Measurements from ENCODE around the gene PGLYRP4. TPM values are rescaled to one million over a fixed set of nuclear protein-coding genes. Genes with fewer than 3 reads are reported as not detected.
A peak's percentile ranks its signal among the peaks of the same experiment; 100 is the strongest.
"Not testable (repeated sequence)": the region's sequence is repeated elsewhere in the genome, so short reads cannot be mapped to it uniquely, and the experiment has no call there.

Gene PGLYRP4
- polyA plus RNA-seq, 4 donors: 0.18 to 0.33 TPM; not detected in 2

- H3K27ac ChIP-seq (ENCODE audit: low read depth in 1 of 3, low read length in 2 of 3): not testable (repeated sequence)
- 84 to 89% (median 87%) methylated on average over 7 of the region's 7 CpGs for WGBS, 3 donors
Observed at GRCh38 chr1:153318145-153318544, 30.5 kb downstream of the PGLYRP4 start.

GRCh38 chr1:153316013-153316412 is 32.6 kb downstream of the PGLYRP4 start:
- H3K9me3 ChIP-seq (ENCODE audit: control insufficient read depth in 2 of 2, insufficient read depth in 1 of 2, low read depth in 1 of 2, low read length in 1 of 2); H3K27ac ChIP-seq (ENCODE audit: low read depth in 1 of 3, low read length in 2 of 3); H3K4me3 ChIP-seq (ENCODE audit: low read depth in 1 of 3, low read length in 3 of 3); H3K4me1 ChIP-seq (ENCODE audit: control insufficient read depth in 3 of 3, insufficient read depth in 2 of 3, low read depth in 1 of 3, low read length in 2 of 3); H3K27me3 ChIP-seq (ENCODE audit: control insufficient read depth in 3 of 3, insufficient read depth in 3 of 3, low read length in 3 of 3); FAIRE-seq; H3K36me3 ChIP-seq (ENCODE audit: control insufficient read depth in 3 of 3, insufficient read depth in 2 of 3, low read depth in 1 of 3, low read length in 3 of 3); DNase-seq: not testable (repeated sequence)

More at GRCh38 chr1:153318145-153318544, 30.5 kb downstream of the PGLYRP4 start:
- not testable (repeated sequence) for H3K4me3 ChIP-seq (ENCODE audit: low read depth in 1 of 3, low read length in 3 of 3); H3K4me1 ChIP-seq (ENCODE audit: control insufficient read depth in 3 of 3, insufficient read depth in 2 of 3, low read depth in 1 of 3, low read length in 2 of 3); H3K36me3 ChIP-seq (ENCODE audit: control insufficient read depth in 3 of 3, insufficient read depth in 2 of 3, low read depth in 1 of 3, low read length in 3 of 3); FAIRE-seq; H3K27me3 ChIP-seq (ENCODE audit: control insufficient read depth in 3 of 3, insufficient read depth in 3 of 3, low read length in 3 of 3); H3K9me3 ChIP-seq (ENCODE audit: control insufficient read depth in 2 of 2, insufficient read depth in 1 of 2, low read depth in 1 of 2, low read length in 1 of 2); DNase-seq

DNA sequence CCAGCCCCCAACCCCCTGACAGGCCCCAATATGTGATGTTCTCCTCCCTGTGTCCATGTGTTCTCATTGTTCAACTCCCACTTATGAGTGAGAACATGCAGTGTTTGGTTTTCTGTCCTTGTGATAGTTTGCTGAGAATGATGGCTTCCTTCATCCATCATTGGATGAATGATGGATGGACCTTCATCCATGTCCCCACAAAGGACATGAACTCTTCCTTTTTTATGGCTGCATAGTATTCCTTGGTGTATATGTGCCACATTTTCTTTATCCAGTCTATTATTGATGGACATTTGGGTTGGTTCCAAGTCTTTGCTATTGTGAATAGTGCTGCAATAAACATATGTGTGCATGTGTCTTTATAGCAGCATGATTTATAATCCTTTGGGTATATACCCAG is 34.3 kb downstream of the PGLYRP4 start:
- H3K36me3 ChIP-seq (ENCODE audit: control insufficient read depth in 3 of 3, insufficient read depth in 2 of 3, low read depth in 1 of 3, low read length in 3 of 3); H3K4me1 ChIP-seq (ENCODE audit: control insufficient read depth in 3 of 3, insufficient read depth in 2 of 3, low read depth in 1 of 3, low read length in 2 of 3); H3K27ac ChIP-seq (ENCODE audit: low read depth in 1 of 3, low read length in 2 of 3); FAIRE-seq; H3K9me3 ChIP-seq (ENCODE audit: control insufficient read depth in 2 of 2, insufficient read depth in 1 of 2, low read depth in 1 of 2, low read length in 1 of 2); H3K27me3 ChIP-seq (ENCODE audit: control insufficient read depth in 3 of 3, insufficient read depth in 3 of 3, low read length in 3 of 3); H3K4me3 ChIP-seq (ENCODE audit: low read depth in 1 of 3, low read length in 3 of 3); DNase-seq: not testable (repeated sequence)

GRCh38 chr1:153313288-153313687 is 35.4 kb downstream of the PGLYRP4 start:
- no peak for DNase-seq
- no peak for FAIRE-seq
- Histone ChIP-seq H3K9me3 (ENCODE audit: control insufficient read depth in 2 of 2, insufficient read depth in 1 of 2, low read depth in 1 of 2, low read length in 1 of 2) (no peaks in the 10 kb centered on the region), H3K36me3 (ENCODE audit: control insufficient read depth in 3 of 3, insufficient read depth in 2 of 3, low read depth in 1 of 3, low read length in 3 of 3) (no peaks in the 10 kb centered on the region), H3K27me3 (ENCODE audit: control insufficient read depth in 3 of 3, insufficient read depth in 3 of 3, low read length in 3 of 3) (peaks cover 0 to 3% (median 2%) of the 10 kb centered on the region in 3 donors), H3K27ac (ENCODE audit: low read depth in 1 of 3, low read length in 2 of 3) (no peak overlapping the region), H3K4me1 (ENCODE audit: control insufficient read depth in 3 of 3, insufficient read depth in 2 of 3, low read depth in 1 of 3, low read length in 2 of 3) (no peaks in the 10 kb centered on the region), H3K4me3 (ENCODE audit: low read depth in 1 of 3, low read length in 3 of 3) (no peak overlapping the region)
- 88 to 94% (median 88%) methylated on average over 2 of the region's 2 CpGs for WGBS, 3 donors

DNA sequence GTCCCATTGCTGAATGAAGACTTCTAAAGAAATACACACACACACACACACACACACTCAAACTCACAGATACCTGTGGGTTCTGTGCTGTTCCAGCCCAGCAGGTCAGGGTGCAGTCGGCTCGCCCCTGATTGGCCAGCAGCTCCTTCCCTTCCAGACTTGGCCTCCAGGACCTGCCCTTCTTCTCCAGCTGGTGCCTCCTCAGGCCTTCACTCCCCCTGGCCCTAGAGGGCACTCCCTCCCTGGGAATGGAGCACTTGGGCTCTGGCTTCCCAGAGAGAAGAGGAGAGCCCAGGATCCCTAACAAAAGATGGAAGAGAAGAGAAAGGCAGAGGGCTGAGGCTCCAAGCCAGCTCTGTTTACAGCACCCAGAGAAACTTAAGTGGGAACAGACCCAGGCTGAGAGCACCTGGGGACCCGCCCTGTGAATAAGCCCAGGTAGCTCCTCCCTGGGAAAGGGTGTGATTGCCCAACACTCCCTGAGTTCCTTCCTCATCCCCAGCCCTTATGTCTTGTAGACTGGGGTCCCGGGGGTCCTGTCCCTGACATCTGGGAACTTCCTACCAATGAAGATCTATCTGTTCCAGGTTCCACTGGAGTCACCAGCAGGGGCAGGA is 36.0 kb downstream of the PGLYRP4 start, which contains the start of gene PGLYRP3:
TSS of gene PGLYRP3 (minus strand) at position 383 of the 617 bp plus-strand sequence. CDS start 2,287 bp downstream, outside the sequence.
- FAIRE-seq: no peak
- Histone ChIP-seq H3K4me3 (ENCODE audit: low read depth in 1 of 3, low read length in 3 of 3) (no peak within 1 kb of the TSS), H3K27ac (ENCODE audit: low read depth in 1 of 3, low read length in 2 of 3) (no peak within 1 kb of the TSS)

GRCh38 chr1:153310526-153310925 is 38.1 kb downstream of the PGLYRP4 start:
- Histone ChIP-seq H3K4me3 (ENCODE audit: low read depth in 1 of 3, low read length in 3 of 3) (no peak overlapping the region), H3K4me1 (ENCODE audit: control insufficient read depth in 3 of 3, insufficient read depth in 2 of 3, low read depth in 1 of 3, low read length in 2 of 3) (no peaks in the 10 kb centered on the region), H3K36me3 (ENCODE audit: control insufficient read depth in 3 of 3, insufficient read depth in 2 of 3, low read depth in 1 of 3, low read length in 3 of 3) (no peaks in the 10 kb centered on the region), H3K27me3 (ENCODE audit: control insufficient read depth in 3 of 3, insufficient read depth in 3 of 3, low read length in 3 of 3) (peaks cover 0 to 7% (median 3%) of the 10 kb centered on the region in 3 donors), H3K27ac (ENCODE audit: low read depth in 1 of 3, low read length in 2 of 3) (no peak overlapping the region), H3K9me3 (ENCODE audit: control insufficient read depth in 2 of 2, insufficient read depth in 1 of 2, low read depth in 1 of 2, low read length in 1 of 2) (no peaks in the 10 kb centered on the region)
- 67 to 74% (median 73%) methylated on average over 7 of the region's 7 CpGs for WGBS, 3 donors
- FAIRE-seq (no peak), DNase-seq (no peak)

More for the DNA sequence above, 36.0 kb downstream of the PGLYRP4 start, which contains the start of gene PGLYRP3:
- Histone ChIP-seq H3K36me3 (ENCODE audit: control insufficient read depth in 3 of 3, insufficient read depth in 2 of 3, low read depth in 1 of 3, low read length in 3 of 3) (no peaks in the 10 kb centered on the region), H3K9me3 (ENCODE audit: control insufficient read depth in 2 of 2, insufficient read depth in 1 of 2, low read depth in 1 of 2, low read length in 1 of 2) (no peaks in the 10 kb centered on the region), H3K4me1 (ENCODE audit: control insufficient read depth in 3 of 3, insufficient read depth in 2 of 3, low read depth in 1 of 3, low read length in 2 of 3) (no peaks in the 10 kb centered on the region), H3K27me3 (ENCODE audit: control insufficient read depth in 3 of 3, insufficient read depth in 3 of 3, low read length in 3 of 3) (peaks cover 0 to 3% (median 3%) of the 10 kb centered on the region in 3 donors)
- DNase-seq: peak; percentile 5 to 12
- 36 to 71% (median 40%) methylated on average over 4 of the region's 4 CpGs for WGBS, 3 donors

GRCh38 chr1:153309441-153309840 is 39.2 kb downstream of the PGLYRP4 start:
- Histone ChIP-seq H3K27me3 (ENCODE audit: control insufficient read depth in 3 of 3, insufficient read depth in 3 of 3, low read length in 3 of 3) (peaks cover 0 to 7% (median 3%) of the 10 kb centered on the region in 3 donors), H3K4me3 (ENCODE audit: low read depth in 1 of 3, low read length in 3 of 3) (no peak overlapping the region), H3K4me1 (ENCODE audit: control insufficient read depth in 3 of 3, insufficient read depth in 2 of 3, low read depth in 1 of 3, low read length in 2 of 3) (no peaks in the 10 kb centered on the region), H3K27ac (ENCODE audit: low read depth in 1 of 3, low read length in 2 of 3) (no peak overlapping the region), H3K9me3 (ENCODE audit: control insufficient read depth in 2 of 2, insufficient read depth in 1 of 2, low read depth in 1 of 2, low read length in 1 of 2) (no peaks in the 10 kb centered on the region), H3K36me3 (ENCODE audit: control insufficient read depth in 3 of 3, insufficient read depth in 2 of 3, low read depth in 1 of 3, low read length in 3 of 3) (no peaks in the 10 kb centered on the region)
- DNase-seq (no peak), FAIRE-seq (no peak)
- WGBS, 3 donors: 66 to 77% (median 75%) methylated on average over 2 of the region's 2 CpGs

DNA sequence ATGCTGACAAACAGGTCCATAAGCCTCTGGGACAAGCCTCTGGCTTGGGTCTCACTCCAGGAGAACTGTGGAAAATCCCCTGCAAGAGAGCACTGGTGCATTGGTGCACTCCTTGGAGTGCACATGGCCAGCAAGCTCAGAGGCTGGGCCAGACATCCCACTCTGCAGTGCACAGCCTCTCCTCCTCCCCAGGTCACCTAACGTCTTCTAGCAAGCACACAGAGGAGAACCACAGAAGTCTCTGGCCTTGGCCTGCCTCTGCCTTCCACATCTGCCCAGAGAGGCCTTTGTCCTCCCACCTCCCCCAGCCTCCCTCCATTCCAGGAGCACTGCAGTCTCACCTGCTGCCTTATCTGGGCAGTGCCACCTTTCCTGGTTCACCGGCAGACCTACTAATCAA is 40.1 kb downstream of the PGLYRP4 start:
- no peaks in the 10 kb centered on the region for H3K4me1 ChIP-seq (ENCODE audit: control insufficient read depth in 3 of 3, insufficient read depth in 2 of 3, low read depth in 1 of 3, low read length in 2 of 3)
- 40 to 86% (median 59%) methylated on average over 2 of the region's 2 CpGs for WGBS, 3 donors
- no peaks in the 10 kb centered on the region for H3K9me3 ChIP-seq (ENCODE audit: control insufficient read depth in 2 of 2, insufficient read depth in 1 of 2, low read depth in 1 of 2, low read length in 1 of 2)
- FAIRE-seq: no peak
- no peak for DNase-seq
- H3K27me3 ChIP-seq (ENCODE audit: control insufficient read depth in 3 of 3, insufficient read depth in 3 of 3, low read length in 3 of 3): peaks cover 0 to 7% (median 2%) of the 10 kb centered on the region in 3 donors
- H3K4me3 ChIP-seq (ENCODE audit: low read depth in 1 of 3, low read length in 3 of 3): no peak overlapping the region
- no peak overlapping the region for H3K27ac ChIP-seq (ENCODE audit: low read depth in 1 of 3, low read length in 2 of 3)
- H3K36me3 ChIP-seq (ENCODE audit: control insufficient read depth in 3 of 3, insufficient read depth in 2 of 3, low read depth in 1 of 3, low read length in 3 of 3): no peaks in the 10 kb centered on the region

DNA sequence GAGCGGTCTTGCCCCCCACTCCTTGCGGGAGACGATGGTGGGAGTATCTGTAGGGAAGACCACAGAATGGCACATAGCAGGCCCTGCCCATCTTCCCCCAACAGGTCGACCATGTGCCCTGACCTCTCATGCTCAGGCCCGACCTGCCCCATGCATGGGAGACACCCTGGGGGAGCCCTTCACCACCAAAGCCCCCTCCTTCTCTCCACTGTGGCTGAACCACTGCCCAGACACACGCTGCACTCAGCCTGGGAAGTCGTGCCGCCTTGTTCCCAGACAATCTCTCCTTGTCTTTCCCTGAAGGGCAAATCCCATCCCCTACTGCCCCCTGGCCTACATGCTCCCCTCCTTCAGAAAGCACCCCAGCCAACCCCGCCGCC is 41.4 kb downstream of the PGLYRP4 start:
- no peaks in the 10 kb centered on the region for H3K9me3 ChIP-seq (ENCODE audit: control insufficient read depth in 2 of 2, insufficient read depth in 1 of 2, low read depth in 1 of 2, low read length in 1 of 2)
- peaks cover 0 to 7% (median 0%) of the 10 kb centered on the region in 3 donors for H3K27me3 ChIP-seq (ENCODE audit: control insufficient read depth in 3 of 3, insufficient read depth in 3 of 3, low read length in 3 of 3)
- no peaks in the 10 kb centered on the region for H3K4me1 ChIP-seq (ENCODE audit: control insufficient read depth in 3 of 3, insufficient read depth in 2 of 3, low read depth in 1 of 3, low read length in 2 of 3)
- H3K4me3 ChIP-seq (ENCODE audit: low read depth in 1 of 3, low read length in 3 of 3): no peak overlapping the region
- FAIRE-seq (no peak), DNase-seq (no peak)
- no peaks in the 10 kb centered on the region for H3K36me3 ChIP-seq (ENCODE audit: control insufficient read depth in 3 of 3, insufficient read depth in 2 of 3, low read depth in 1 of 3, low read length in 3 of 3)
- 81 to 89% (median 87%) methylated on average over 10 of the region's 10 CpGs for WGBS, 3 donors
- no peak overlapping the region for H3K27ac ChIP-seq (ENCODE audit: low read depth in 1 of 3, low read length in 2 of 3)

All from small intestine (tissue), 7 donors.